ENCODE data around the gene CLASP2.

- TF ChIP-seq NFIC (IDR thresholded peaks at IDR 0.05) (no peak), REST (IDR thresholded peaks at IDR 0.05; ENCODE audit: low read depth) (no peak), FOXM1 (IDR thresholded peaks at IDR 0.05; ENCODE audit: borderline replicate concordance, low read depth) (no peak), MAX (IDR thresholded peaks at IDR 0.05) (no peak), EP300 (IDR thresholded peaks at IDR 0.05; ENCODE audit: borderline replicate concordance) (no peak), TAF1 (IDR thresholded peaks at IDR 0.05; ENCODE audit: low read depth) (no peak), RAD21 (IDR thresholded peaks at IDR 0.05; ENCODE audit: low read depth) (no peak), CREB1 (IDR thresholded peaks at IDR 0.05; ENCODE audit: low read depth) (no peak), TEAD4 (IDR thresholded peaks at IDR 0.05) (no peak), EGR1 (IDR thresholded peaks at IDR 0.05) (no peak), CEBPB (IDR thresholded peaks at IDR 0.05) (no peak), YY1 (IDR thresholded peaks at IDR 0.05; ENCODE audit: low read depth) (no peak), USF1 (IDR thresholded peaks at IDR 0.05) (no peak), ZBTB7A (IDR thresholded peaks at IDR 0.05; ENCODE audit: low read depth) (no peak)
Observed at GRCh38 chr3:33447958-33448357, 270.1 kb downstream of the CLASP2 start.

All from Ishikawa (cell line).